Measurements from ENCODE around the gene NAP1L4. TPM values are rescaled to one million over a fixed set of nuclear protein-coding genes. Genes with fewer than 3 reads are reported as not detected.

The NAP1L4 gene
- total RNA-seq, 1 donor from 2014 or later, result 284 TPM

DNA sequence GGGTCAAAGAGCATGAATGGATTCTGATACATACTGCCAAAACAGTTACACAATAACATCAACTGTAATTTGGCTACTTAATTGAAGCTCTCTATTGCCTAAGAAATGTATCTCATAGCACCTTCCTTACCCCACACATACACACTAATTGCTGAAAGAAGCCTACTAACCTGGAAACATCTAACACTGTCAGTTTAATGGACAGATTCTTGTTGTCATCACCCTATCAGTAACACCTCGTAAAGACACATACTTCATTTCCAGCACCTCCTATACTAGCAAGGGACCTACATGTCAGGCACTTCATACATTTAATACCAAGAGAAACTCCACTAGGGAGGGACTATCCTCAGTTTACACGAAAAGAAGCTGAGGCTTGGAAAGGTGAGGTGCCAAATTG lies 9.9 kb downstream of the NAP1L4 start:
- Mint-ChIP-seq H3K36me3 (ENCODE audit: low read depth) (peaks cover 22% of the 10 kb centered on the region), H3K27me3 (ENCODE audit: insufficient read depth) (no peaks in the 10 kb centered on the region), H3K4me3 (no peak overlapping the region), H3K4me1 (ENCODE audit: low read depth) (peaks cover 28% of the 10 kb centered on the region), H3K27ac (peak overlapping the region; percentile 15), H3K9me3 (no peaks in the 10 kb centered on the region)
- intact Hi-C loops (cut with micrococcal nuclease), result no loop called here
- no peak for DNase-seq (ENCODE audit: low spot score)

DNA sequence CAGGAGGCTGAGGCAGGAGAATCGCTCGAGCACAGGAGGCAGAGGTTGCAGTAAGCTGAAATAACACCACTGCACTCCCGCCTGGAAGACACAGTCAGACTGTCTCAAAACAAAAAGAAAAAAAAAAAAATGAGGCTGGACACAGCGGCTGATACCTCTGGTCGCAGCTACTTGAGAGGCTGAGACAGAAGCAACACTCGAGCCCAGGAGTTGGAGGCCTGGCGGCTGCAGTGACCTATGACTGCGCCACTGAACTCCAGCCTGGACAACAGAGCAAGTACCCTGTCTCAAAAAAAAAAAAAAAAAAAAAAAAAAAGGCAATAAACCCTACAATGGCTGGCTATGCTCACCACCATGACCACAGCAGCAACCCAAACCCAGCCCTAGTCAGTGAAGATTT lies 11.0 kb downstream of the NAP1L4 start:
- Mint-ChIP-seq H3K36me3 (ENCODE audit: low read depth) (peaks cover 26% of the 10 kb centered on the region), H3K27me3 (ENCODE audit: insufficient read depth) (no peaks in the 10 kb centered on the region), H3K27ac (no peak overlapping the region), H3K9me3 (no peaks in the 10 kb centered on the region), H3K4me3 (no peak overlapping the region), H3K4me1 (ENCODE audit: low read depth) (peaks cover 37% of the 10 kb centered on the region)
- intact Hi-C loops (cut with micrococcal nuclease), result no loop called here
- no peak for DNase-seq (ENCODE audit: low spot score)

DNA sequence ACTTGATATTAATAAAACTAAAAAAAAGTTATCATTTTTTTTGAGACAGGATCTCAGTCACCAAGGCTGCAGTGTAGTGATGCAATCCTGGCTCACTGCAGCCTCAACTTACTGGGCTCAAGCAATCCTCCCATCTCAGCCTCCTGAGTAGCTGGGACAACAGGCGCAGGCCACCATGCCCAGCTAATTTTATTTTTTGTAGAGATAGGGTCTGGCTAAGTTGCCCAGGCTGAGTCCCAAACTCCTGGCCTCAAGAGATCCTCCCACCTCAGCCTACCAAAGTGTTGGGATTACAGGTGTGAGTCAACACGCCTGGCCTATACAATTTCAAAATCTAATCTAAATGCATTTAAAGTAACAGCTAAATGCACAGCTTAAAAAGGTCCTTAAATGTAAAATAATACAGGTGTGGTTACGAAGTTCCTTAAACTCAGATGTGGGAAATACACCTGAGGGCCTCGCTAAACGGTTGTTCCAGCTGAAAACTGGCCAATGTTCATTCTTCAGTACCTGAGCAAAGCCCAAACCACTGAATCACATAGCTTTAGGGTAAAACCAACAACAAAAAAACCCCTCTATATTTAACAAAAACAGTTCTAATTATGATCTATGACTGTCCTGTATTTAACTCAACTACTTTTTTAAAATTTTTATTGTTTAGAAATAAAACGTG lies 11.8 kb downstream of the NAP1L4 start:
- intact Hi-C loops (cut with micrococcal nuclease), result no loop called here
- Mint-ChIP-seq H3K4me1 (ENCODE audit: low read depth) (peaks cover 37% of the 10 kb centered on the region), H3K36me3 (ENCODE audit: low read depth) (peaks cover 31% of the 10 kb centered on the region), H3K27ac (no peak overlapping the region), H3K4me3 (no peak overlapping the region), H3K27me3 (ENCODE audit: insufficient read depth) (no peaks in the 10 kb centered on the region), H3K9me3 (no peaks in the 10 kb centered on the region)
- no peak for DNase-seq (ENCODE audit: low spot score)

DNA sequence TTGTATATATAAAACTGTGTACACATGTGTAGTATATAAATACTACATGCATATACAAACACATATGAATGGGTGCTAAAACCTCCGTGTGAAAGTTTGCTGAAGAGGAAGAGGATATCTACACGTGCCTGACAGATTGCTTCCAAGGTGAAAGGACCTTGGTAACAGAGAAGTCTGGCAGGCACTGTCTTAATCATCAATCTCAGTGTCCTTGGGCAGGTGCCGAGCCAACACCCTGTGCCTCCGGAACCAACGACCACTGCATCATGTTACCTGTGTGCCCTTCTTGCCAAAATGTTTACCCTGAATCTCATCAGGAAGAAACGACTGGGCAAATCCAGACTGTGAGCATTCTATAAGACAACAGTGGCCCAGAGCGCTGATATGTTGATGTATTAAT lies 15.0 kb downstream of the NAP1L4 start:
- DNase-seq (ENCODE audit: low spot score), result no peak
- intact Hi-C loops (cut with micrococcal nuclease), result no loop called here
- Mint-ChIP-seq H3K27me3 (ENCODE audit: insufficient read depth) (no peaks in the 10 kb centered on the region), H3K4me3 (no peak overlapping the region), H3K9me3 (no peaks in the 10 kb centered on the region), H3K4me1 (ENCODE audit: low read depth) (peaks cover 35% of the 10 kb centered on the region), H3K36me3 (ENCODE audit: low read depth) (peaks cover 40% of the 10 kb centered on the region), H3K27ac (no peak overlapping the region)

DNA sequence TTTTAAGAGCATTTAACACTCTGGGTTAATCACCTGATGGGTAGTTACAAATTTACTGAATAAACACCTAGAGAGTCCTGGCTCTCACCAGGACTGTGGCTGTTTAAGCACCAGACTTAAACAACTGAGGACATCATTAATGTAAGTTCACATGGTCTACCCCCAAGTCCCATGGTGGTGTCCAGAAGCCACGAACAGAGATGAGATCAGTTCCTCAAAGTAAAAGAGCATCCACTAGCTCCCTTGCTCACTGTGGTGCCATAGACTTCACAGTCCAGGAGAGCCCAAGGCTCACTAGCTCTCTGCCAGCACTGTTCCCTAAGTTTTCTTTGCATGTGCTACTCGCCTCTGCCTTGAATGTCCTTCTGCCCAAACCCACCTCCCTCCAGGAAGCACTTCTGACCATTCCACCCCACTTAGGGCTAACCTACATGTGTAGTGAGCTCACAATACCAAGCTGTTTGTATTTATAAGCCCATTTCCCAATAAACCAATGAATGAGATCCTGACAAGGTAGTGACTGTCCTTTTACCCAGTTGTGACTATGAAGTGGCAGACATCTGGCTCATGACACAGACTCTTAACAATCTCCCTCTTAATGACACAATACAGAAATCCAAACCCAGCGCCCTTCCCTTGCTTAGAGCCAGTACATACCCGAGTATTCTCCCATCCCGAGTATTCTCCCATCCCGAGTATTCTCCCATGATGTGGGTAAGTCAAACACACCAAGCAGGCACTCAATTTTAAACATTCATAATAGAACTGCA lies 15.7 kb downstream of the NAP1L4 start:
- no peak overlapping the region for H3K27ac Mint-ChIP-seq
- intact Hi-C loops (cut with micrococcal nuclease), result loop anchor here (1.0 kb wide), 1 partner anchor 12 kb away; no protein-coding TSS in a partner anchor

DNA sequence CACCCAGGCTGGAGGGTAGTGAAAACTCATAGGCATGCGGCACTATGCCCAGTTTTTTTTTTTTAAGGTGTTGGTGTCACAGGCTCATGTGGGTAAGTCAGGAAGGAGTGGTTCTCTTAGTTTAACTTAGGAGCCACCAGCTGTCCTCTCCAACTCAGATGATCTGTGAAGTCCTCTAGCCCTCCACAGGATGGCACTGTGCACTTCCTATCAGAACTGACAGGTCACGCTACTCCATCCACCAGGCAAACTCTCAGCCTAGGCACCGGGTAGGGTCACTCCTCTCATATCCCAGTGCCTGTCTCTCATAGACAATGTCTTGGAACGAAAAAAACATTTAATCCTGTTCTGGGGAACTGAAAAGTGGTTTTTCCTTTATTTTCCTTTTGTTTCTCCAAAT lies 16.5 kb downstream of the NAP1L4 start:
- Mint-ChIP-seq H3K27me3 (ENCODE audit: insufficient read depth) (no peaks in the 10 kb centered on the region), H3K27ac (no peak overlapping the region)

More for the DNA sequence above, 15.7 kb downstream of the NAP1L4 start:
- H3K4me3 Mint-ChIP-seq, result no peak overlapping the region
- peaks cover 41% of the 10 kb centered on the region for H3K36me3 Mint-ChIP-seq (ENCODE audit: low read depth)
- no peaks in the 10 kb centered on the region for H3K9me3 Mint-ChIP-seq
- no peaks in the 10 kb centered on the region for H3K27me3 Mint-ChIP-seq (ENCODE audit: insufficient read depth)
- DNase-seq (ENCODE audit: low spot score), result no peak
- H3K4me1 Mint-ChIP-seq (ENCODE audit: low read depth), result peaks cover 29% of the 10 kb centered on the region

DNA sequence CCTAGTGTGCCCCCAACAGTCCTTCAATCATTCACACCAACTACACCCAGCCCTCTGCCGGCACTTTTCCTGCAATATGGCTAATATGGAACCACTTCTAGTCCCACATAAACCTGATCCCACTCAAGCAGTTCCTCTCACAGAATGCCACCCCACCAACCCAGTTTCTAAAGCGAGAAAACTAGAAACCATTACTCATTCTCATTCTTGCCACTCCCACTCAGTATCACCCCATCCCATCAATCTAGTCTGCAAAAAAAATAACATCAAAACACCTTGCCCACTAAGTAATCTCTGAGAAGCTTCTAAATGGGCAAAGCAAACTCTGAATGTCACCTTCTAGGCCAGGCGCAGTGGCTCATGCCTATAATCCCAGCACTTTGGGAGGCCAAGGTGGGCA lies 17.9 kb downstream of the NAP1L4 start:
- intact Hi-C loops (cut with micrococcal nuclease), result no loop called here
- no peaks in the 10 kb centered on the region for H3K27me3 Mint-ChIP-seq (ENCODE audit: insufficient read depth)
- peaks cover 29% of the 10 kb centered on the region for H3K4me1 Mint-ChIP-seq (ENCODE audit: low read depth)
- H3K4me3 Mint-ChIP-seq, result no peak overlapping the region
- DNase-seq (ENCODE audit: low spot score), result no peak
- no peaks in the 10 kb centered on the region for H3K9me3 Mint-ChIP-seq
- peaks cover 57% of the 10 kb centered on the region for H3K36me3 Mint-ChIP-seq (ENCODE audit: low read depth)
- peak overlapping the region; percentile 66 for H3K27ac Mint-ChIP-seq

More for the DNA sequence above, 16.5 kb downstream of the NAP1L4 start:
- intact Hi-C loops (cut with micrococcal nuclease), result loop anchor here (1.0 kb wide), 2 partner anchors 46 to 116 kb away; no protein-coding TSS in a partner anchor
- DNase-seq (ENCODE audit: low spot score), result peak; percentile 14
- Mint-ChIP-seq H3K36me3 (ENCODE audit: low read depth) (peaks cover 45% of the 10 kb centered on the region), H3K9me3 (no peaks in the 10 kb centered on the region), H3K4me3 (no peak overlapping the region), H3K4me1 (ENCODE audit: low read depth) (peaks cover 29% of the 10 kb centered on the region)

DNA sequence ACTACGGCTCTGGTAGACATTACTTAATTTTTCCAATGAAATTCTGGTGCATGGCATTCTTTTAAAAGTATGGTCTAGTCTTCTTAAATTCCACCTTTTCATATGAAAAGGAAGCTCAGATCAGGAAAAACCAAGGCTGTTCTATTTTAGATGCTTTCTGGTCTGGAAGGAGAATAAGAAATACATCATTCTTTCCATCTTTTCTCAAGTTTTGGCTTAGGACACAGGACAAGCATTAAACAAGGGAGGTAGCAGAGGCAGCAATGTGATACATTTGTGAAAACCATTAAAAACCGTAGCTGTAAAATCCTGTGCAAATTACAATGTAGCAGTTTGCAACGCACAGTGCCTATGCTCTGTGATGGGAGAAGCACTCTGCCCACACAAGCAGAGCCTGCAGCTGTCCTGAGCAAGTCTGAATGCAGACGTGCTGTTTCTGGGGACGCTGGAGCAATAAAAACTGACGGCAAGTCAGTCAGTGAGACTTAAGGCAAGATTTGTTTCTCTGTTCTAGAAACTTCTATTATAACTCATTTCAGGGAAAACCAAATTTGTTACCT lies 23.7 kb downstream of the NAP1L4 start:
- Mint-ChIP-seq H3K36me3 (ENCODE audit: low read depth) (peaks cover 69% of the 10 kb centered on the region), H3K27me3 (ENCODE audit: insufficient read depth) (no peaks in the 10 kb centered on the region), H3K27ac (no peak overlapping the region), H3K4me1 (ENCODE audit: low read depth) (peaks cover 9% of the 10 kb centered on the region), H3K9me3 (no peaks in the 10 kb centered on the region), H3K4me3 (no peak overlapping the region)
- intact Hi-C loops (cut with micrococcal nuclease), result no loop called here
- DNase-seq (ENCODE audit: low spot score), result no peak

DNA sequence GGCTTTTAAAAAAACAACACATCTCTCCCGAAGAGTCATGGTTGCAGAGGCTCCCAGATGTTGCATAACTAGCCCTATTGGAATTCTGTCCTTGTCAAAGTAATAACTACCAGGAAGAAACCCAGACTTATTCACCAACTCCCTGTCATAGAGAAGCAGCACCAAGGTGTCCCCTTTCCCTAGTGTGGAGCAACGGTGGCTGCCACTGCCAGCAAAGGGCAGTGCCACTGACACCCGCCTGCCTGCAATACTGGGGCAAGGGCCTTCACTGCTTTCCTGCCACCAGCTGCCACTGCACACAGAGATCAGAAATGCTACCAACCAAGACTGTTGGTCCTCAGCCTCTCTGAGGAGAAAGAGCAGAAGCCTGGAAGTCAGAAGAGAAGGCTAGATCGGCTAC lies 27.3 kb downstream of the NAP1L4 start:
- no peak overlapping the region for H3K4me3 Mint-ChIP-seq

DNA sequence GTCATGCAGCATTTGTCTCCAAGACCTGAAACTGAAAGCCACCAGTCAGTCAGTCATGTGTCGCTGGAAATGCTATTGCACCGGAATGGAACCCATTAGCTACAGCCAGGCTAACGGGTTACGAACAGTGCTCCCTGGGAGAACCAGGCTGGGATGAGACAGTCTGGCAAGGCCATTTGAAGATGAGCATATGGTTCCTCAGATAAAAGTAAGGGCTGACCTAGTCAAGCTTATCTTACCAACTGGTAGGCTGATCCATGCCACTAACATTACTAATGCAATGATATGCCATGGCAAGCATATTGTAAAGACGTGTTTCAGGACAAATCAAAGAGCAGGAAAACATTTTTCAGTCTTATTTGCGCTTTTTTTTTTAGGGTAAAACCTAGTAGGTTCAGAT lies 28.4 kb downstream of the NAP1L4 start:
- H3K9me3 Mint-ChIP-seq, result no peaks in the 10 kb centered on the region
- no peak overlapping the region for H3K4me3 Mint-ChIP-seq
- no peaks in the 10 kb centered on the region for H3K27me3 Mint-ChIP-seq (ENCODE audit: insufficient read depth)
- no peak for DNase-seq (ENCODE audit: low spot score)
- H3K36me3 Mint-ChIP-seq (ENCODE audit: low read depth), result peaks cover 72% of the 10 kb centered on the region
- no peak overlapping the region for H3K27ac Mint-ChIP-seq
- H3K4me1 Mint-ChIP-seq (ENCODE audit: low read depth), result peaks cover 16% of the 10 kb centered on the region
- intact Hi-C loops (cut with micrococcal nuclease), result no loop called here

More for the DNA sequence above, 27.3 kb downstream of the NAP1L4 start:
- H3K27ac Mint-ChIP-seq, result peak overlapping the region; percentile 6
- intact Hi-C loops (cut with micrococcal nuclease), result no loop called here
- H3K9me3 Mint-ChIP-seq, result no peaks in the 10 kb centered on the region
- DNase-seq (ENCODE audit: low spot score), result no peak
- peaks cover 16% of the 10 kb centered on the region for H3K4me1 Mint-ChIP-seq (ENCODE audit: low read depth)
- no peaks in the 10 kb centered on the region for H3K27me3 Mint-ChIP-seq (ENCODE audit: insufficient read depth)
- H3K36me3 Mint-ChIP-seq (ENCODE audit: low read depth), result peaks cover 70% of the 10 kb centered on the region

DNA sequence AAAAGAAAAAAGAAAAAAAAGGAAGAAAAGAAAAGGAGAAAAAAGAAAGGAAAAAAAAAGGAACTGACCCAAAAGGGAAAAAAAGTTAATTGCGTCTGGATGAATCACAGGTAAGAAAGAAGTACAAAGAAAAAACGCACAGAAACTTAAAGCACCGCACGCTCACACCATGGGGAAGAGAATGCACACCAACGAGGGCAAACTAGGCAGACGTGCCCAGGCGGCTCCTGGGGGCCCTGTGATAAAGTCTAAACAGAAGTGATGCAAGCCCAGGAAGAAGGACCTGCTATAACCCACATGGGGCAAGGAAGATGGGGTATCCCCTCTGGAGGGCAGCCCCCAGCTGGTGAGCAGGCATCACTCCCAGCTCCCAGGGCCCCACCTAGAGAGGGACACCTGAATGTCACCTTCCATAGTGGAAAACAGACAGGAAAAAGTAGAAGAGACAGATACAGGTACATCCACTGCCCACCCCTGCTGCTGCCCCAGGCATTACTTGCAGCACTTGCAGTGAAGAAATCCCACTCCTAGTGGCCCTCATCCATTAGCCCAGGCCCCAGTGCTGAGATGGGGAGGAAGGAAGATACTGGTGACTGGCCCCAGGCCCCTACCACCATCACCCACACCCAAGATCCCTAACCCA lies 28.9 kb downstream of the NAP1L4 start:
- no peaks in the 10 kb centered on the region for H3K9me3 Mint-ChIP-seq
- H3K27ac Mint-ChIP-seq, result no peak overlapping the region

DNA sequence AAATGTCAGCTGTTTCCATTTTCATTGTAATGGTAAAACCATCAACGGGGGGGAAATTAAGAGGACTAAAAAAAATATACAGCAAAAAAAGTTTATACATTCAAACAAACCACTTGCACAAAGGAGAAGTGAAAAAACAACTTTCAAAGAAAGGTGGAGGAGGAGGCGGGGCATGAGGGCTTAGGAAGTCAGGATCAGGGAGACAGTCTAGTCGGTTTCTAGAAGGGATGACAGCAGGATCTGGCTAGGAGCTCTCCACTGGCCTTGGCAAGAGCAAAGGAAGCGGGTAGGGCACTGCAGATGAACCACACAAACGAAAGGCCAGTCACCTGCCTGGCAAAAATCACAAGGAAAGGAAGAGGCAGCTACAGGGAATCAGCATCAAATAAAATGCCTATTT lies 31.0 kb downstream of the NAP1L4 start:
- peak overlapping the region; percentile 60 for H3K27ac Mint-ChIP-seq

More for the DNA sequence above, 28.9 kb downstream of the NAP1L4 start:
- Mint-ChIP-seq H3K36me3 (ENCODE audit: low read depth) (peaks cover 71% of the 10 kb centered on the region), H3K4me1 (ENCODE audit: low read depth) (peaks cover 16% of the 10 kb centered on the region), H3K27me3 (ENCODE audit: insufficient read depth) (no peaks in the 10 kb centered on the region), H3K4me3 (no peak overlapping the region)
- intact Hi-C loops (cut with micrococcal nuclease), result no loop called here
- DNase-seq (ENCODE audit: low spot score), result no peak

DNA sequence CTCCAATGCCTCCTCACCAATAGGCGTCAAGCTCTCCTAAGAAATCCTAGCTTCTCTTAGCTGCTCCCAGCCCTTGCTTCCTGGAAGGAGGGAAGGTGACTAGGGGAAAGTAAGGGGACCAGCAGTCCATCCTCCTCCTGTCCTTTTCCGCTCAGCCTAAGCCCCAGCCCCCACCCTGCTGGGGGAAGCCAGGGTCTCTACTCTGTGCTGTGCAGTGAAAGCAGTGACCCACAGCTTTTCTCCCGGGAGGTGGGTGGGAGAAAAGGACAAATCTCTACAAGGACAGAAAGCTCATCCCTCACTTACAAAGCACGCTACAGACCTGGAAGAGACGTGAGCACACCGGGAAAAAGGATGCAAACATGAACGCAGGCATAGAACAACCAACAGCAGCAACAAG lies 32.0 kb downstream of the NAP1L4 start:
- H3K27ac Mint-ChIP-seq, result no peak overlapping the region
- no peaks in the 10 kb centered on the region for H3K9me3 Mint-ChIP-seq
- no peaks in the 10 kb centered on the region for H3K27me3 Mint-ChIP-seq (ENCODE audit: insufficient read depth)
- peaks cover 16% of the 10 kb centered on the region for H3K4me1 Mint-ChIP-seq (ENCODE audit: low read depth)
- DNase-seq (ENCODE audit: low spot score), result no peak
- peaks cover 69% of the 10 kb centered on the region for H3K36me3 Mint-ChIP-seq (ENCODE audit: low read depth)
- no peak overlapping the region for H3K4me3 Mint-ChIP-seq
- intact Hi-C loops (cut with micrococcal nuclease), result no loop called here

More for the DNA sequence above, 31.0 kb downstream of the NAP1L4 start:
- H3K4me1 Mint-ChIP-seq (ENCODE audit: low read depth), result peaks cover 16% of the 10 kb centered on the region
- DNase-seq (ENCODE audit: low spot score), result no peak
- intact Hi-C loops (cut with micrococcal nuclease), result no loop called here
- peaks cover 66% of the 10 kb centered on the region for H3K36me3 Mint-ChIP-seq (ENCODE audit: low read depth)
- no peak overlapping the region for H3K4me3 Mint-ChIP-seq
- H3K27me3 Mint-ChIP-seq (ENCODE audit: insufficient read depth), result no peaks in the 10 kb centered on the region
- no peaks in the 10 kb centered on the region for H3K9me3 Mint-ChIP-seq

Measured in activated T-helper 1 cell treated with anti-CD3 and anti-CD28 coated beads, Interleukin-12 subunit alpha, Interleukin-12 subunit beta, Interleukin-2, Interleukin-4 antibody, amounts not matched to agents 30 ng/mL and 10 ng/mL and 1 ng/mL, durations not matched to agents 14 hours and 24 hours and 36 hours (primary cell).